ENCODE results near the gene GRAMD2B. TPM values are rescaled to one million over a fixed set of nuclear protein-coding genes. Genes with fewer than 3 reads are reported as not detected.

GRAMD2B gene
- total RNA-seq, 1 experiment from 2014 or later: 4.1 TPM

DNA sequence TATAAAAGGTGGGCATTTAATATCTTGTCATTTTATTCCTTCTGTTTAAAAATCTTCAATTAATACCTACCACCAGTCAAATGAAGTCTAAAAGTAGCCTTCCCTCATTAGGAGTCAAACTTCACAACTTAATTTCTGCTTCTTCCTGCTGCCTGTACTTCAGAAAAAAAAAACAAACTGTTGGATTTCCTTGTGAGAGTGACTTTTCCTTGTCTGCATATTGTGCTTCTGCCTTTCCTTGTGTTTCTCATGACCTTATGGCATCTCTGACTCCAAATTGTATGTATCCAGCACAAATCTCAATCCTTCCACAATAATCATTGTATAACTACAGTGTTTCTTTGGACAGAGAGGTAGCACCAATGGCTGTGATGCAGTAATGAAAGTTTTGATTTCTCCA is 32.1 kb downstream of the GRAMD2B start:
- ChIA-PET POLR2A (no interaction called here), CTCF (interaction anchor here (0.7 kb wide), 1 partner anchor 44 kb away, joined by 3 read pairs; no protein-coding TSS in a partner anchor)
- Histone ChIP-seq H3K36me3 (ENCODE audit: control insufficient read depth, insufficient read depth, low read length) (no peaks in the 10 kb centered on the region), H3K4me1 (ENCODE audit: control insufficient read depth, insufficient read depth, low read length) (no peaks in the 10 kb centered on the region), H3K27me3 (ENCODE audit: control insufficient read depth, insufficient read depth, low read length) (no peaks in the 10 kb centered on the region), H3K9me3 (ENCODE audit: control insufficient read depth, insufficient read depth, low read depth, low read length) (no peaks in the 10 kb centered on the region), H3K27ac (ENCODE audit: low read length) (no peak overlapping the region), H3K4me3 (ENCODE audit: low read depth in 2 of 2, low read length in 2 of 2) (no peak overlapping the region)
- in situ Hi-C loops (cut with HindIII; ENCODE audit: low pct_unique_long_range_greater_than_20kb, low sequenced_read_pairs) (no loop called here), intact Hi-C loops (cut with micrococcal nuclease; ENCODE audit: unreplicated experiment) (no loop called here)
- no TSS peak for BruUV-seq (replicated peaks)
- TF ChIP-seq SIN3A (IDR thresholded peaks at IDR 0.05; ENCODE audit: borderline replicate concordance, insufficient read depth, low read depth, low read length) (no peak), TCF7L2 (IDR thresholded peaks at IDR 0.05; ENCODE audit: low read depth, low read length) (no peak), POLR2AphosphoS5 (IDR thresholded peaks at IDR 0.05; ENCODE audit: low read depth, low read length) (no peak)
- TF ChIP-seq, protein P1, sequence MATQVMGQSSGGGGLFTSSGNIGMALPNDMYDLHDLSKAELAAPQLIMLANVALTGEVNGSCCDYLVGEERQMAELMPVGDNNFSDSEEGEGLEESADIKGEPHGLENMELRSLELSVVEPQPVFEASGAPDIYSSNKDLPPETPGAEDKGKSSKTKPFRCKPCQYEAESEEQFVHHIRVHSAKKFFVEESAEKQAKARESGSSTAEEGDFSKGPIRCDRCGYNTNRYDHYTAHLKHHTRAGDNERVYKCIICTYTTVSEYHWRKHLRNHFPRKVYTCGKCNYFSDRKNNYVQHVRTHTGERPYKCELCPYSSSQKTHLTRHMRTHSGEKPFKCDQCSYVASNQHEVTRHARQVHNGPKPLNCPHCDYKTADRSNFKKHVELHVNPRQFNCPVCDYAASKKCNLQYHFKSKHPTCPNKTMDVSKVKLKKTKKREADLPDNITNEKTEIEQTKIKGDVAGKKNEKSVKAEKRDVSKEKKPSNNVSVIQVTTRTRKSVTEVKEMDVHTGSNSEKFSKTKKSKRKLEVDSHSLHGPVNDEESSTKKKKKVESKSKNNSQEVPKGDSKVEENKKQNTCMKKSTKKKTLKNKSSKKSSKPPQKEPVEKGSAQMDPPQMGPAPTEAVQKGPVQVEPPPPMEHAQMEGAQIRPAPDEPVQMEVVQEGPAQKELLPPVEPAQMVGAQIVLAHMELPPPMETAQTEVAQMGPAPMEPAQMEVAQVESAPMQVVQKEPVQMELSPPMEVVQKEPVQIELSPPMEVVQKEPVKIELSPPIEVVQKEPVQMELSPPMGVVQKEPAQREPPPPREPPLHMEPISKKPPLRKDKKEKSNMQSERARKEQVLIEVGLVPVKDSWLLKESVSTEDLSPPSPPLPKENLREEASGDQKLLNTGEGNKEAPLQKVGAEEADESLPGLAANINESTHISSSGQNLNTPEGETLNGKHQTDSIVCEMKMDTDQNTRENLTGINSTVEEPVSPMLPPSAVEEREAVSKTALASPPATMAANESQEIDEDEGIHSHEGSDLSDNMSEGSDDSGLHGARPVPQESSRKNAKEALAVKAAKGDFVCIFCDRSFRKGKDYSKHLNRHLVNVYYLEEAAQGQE (IDR thresholded peaks at IDR 0.05; ENCODE audit: insufficient read depth in 1 of 2, low read depth in 2 of 2, low read length in 1 of 2): no peak
- TF ChIP-seq, protein P2, sequence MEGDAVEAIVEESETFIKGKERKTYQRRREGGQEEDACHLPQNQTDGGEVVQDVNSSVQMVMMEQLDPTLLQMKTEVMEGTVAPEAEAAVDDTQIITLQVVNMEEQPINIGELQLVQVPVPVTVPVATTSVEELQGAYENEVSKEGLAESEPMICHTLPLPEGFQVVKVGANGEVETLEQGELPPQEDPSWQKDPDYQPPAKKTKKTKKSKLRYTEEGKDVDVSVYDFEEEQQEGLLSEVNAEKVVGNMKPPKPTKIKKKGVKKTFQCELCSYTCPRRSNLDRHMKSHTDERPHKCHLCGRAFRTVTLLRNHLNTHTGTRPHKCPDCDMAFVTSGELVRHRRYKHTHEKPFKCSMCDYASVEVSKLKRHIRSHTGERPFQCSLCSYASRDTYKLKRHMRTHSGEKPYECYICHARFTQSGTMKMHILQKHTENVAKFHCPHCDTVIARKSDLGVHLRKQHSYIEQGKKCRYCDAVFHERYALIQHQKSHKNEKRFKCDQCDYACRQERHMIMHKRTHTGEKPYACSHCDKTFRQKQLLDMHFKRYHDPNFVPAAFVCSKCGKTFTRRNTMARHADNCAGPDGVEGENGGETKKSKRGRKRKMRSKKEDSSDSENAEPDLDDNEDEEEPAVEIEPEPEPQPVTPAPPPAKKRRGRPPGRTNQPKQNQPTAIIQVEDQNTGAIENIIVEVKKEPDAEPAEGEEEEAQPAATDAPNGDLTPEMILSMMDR (IDR thresholded peaks at IDR 0.05): no peak
- ATAC-seq (no peak), DNase-seq (ENCODE audit: low read depth, low spot score) (no peak)

DNA sequence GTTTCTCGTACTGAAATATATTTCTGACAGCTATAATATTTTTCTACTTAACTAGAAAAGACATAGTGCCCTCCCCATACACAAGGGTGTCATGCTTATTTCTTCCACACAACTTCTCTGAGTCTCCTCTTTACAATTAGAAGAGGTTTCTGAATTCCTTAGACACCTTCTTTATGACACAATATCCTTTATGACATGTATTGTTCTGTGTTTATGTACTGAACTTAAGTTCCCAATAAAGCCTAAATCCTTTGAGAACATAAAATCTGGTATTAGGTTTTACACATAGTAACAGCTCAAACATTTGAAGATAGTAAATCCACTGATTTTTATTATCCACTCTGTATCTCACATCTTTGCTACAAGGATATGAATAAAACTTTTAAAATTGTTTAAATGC is 32.5 kb downstream of the GRAMD2B start:
- no peak overlapping the region for H3K27ac ChIP-seq (ENCODE audit: low read length)
- no peaks in the 10 kb centered on the region for H3K4me1 ChIP-seq (ENCODE audit: control insufficient read depth, insufficient read depth, low read length)
- intact Hi-C loops (cut with micrococcal nuclease; ENCODE audit: unreplicated experiment) (no loop called here), in situ Hi-C loops (cut with HindIII; ENCODE audit: low pct_unique_long_range_greater_than_20kb, low sequenced_read_pairs) (no loop called here)
- ATAC-seq: no peak
- H3K36me3 ChIP-seq (ENCODE audit: control insufficient read depth, insufficient read depth, low read length): no peaks in the 10 kb centered on the region
- CTCF ChIA-PET: interaction anchor here (0.7 kb wide), 1 partner anchor 43 kb away, joined by 3 read pairs; no protein-coding TSS in a partner anchor
- TF ChIP-seq TCF7L2 (IDR thresholded peaks at IDR 0.05; ENCODE audit: low read depth, low read length) (no peak), POLR2AphosphoS5 (IDR thresholded peaks at IDR 0.05; ENCODE audit: low read depth, low read length) (no peak), SIN3A (IDR thresholded peaks at IDR 0.05; ENCODE audit: borderline replicate concordance, insufficient read depth, low read depth, low read length) (no peak)
- TF ChIP-seq, protein P2 (IDR thresholded peaks at IDR 0.05): no peak
- TF ChIP-seq, protein P1 (IDR thresholded peaks at IDR 0.05; ENCODE audit: insufficient read depth in 1 of 2, low read depth in 2 of 2, low read length in 1 of 2): no peak
- BruUV-seq (replicated peaks): no TSS peak
- no peak overlapping the region for H3K4me3 ChIP-seq (ENCODE audit: low read depth in 2 of 2, low read length in 2 of 2)
- H3K9me3 ChIP-seq (ENCODE audit: control insufficient read depth, insufficient read depth, low read depth, low read length): no peaks in the 10 kb centered on the region
- POLR2A ChIA-PET: no interaction called here
- no peak for DNase-seq (ENCODE audit: low read depth, low spot score)
- no peaks in the 10 kb centered on the region for H3K27me3 ChIP-seq (ENCODE audit: control insufficient read depth, insufficient read depth, low read length)
